ENCODE measurements around the gene CEACAM19.
A peak's percentile ranks its signal among the peaks of the same experiment; 100 is the strongest.

The CEACAM19 gene

DNA sequence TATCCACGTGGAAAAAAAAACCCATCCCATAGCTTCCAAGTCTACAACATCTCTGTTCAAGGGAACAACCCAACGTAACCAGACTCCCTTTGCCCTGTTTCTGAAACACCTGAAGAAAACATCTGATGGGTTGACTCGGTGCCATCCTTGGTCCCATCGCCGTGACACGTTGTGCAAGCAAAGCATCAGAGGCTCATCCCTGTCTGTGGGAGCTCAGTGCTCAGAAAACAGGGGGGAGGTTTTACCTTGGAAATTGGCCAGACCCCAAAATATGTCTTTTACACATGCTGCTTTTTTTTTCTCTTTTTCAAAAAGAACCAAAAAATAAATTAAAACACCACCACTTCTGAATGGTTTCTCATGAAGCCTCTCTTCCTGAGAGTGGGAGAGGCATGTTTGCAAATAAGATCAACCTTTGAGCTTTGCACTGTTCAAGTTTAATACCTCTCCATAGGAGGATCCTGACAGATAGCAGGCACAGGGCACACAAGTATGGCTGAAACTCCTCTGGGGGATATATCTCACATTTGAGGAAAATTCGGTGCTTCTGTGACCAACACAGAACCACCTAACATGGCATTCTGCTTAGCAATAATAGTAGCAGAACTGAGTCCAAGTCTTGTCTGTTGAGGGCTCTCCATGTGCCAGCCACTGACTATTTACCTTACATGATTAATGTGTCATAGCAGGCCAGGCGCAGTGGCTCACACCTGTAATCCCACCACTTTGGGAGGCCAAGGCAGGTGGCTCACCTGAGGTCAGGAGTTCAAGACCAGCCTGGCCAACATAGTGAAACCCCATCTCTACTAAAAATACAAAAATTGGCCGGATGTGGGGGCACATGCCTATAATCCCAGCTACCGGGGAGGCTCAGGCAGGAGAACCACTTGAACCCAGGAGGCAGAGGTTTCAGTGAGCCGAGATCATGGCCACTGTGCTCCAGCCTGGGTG is 34.6 kb upstream of the CEACAM19 start:
- no peaks in the 10 kb centered on the region for H3K4me1 Mint-ChIP-seq
- DNase-seq (ENCODE audit: low spot score in 2 of 2) (no peak), ATAC-seq (replicated peaks; ENCODE audit: extremely low read depth, poor library complexity, severe bottlenecking) (no peak)
- H3K27ac Mint-ChIP-seq (ENCODE audit: low read depth): no peak overlapping the region
- peaks cover 58% of the 10 kb centered on the region for H3K27me3 Mint-ChIP-seq
- no peak overlapping the region for H3K4me3 Mint-ChIP-seq
- H3K9me3 Mint-ChIP-seq: no peaks in the 10 kb centered on the region
- H3K36me3 Mint-ChIP-seq (ENCODE audit: insufficient read depth): no peaks in the 10 kb centered on the region

DNA sequence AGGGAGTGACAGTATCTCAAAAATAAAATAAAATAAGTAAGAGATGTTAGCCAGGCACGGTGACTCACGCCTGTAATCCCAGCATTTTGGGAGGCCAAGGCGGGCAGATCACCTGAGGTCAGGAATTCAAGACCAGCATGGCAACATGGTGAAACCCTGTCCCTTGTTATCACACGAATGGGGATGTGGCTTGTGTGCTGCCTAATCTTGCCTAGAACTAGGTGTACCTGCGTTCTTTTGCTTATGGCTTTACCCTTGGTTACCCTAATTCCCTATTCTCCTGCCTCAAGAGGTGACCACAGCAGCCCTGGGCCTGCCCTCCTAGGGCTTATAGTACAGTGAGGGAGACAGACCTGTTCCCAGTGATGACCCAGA is 33.9 kb upstream of the CEACAM19 start:
- no peak for ATAC-seq (replicated peaks; ENCODE audit: extremely low read depth, poor library complexity, severe bottlenecking)
- Mint-ChIP-seq H3K27me3 (peaks cover 55% of the 10 kb centered on the region), H3K27ac (ENCODE audit: low read depth) (no peak overlapping the region), H3K4me3 (no peak overlapping the region), H3K36me3 (ENCODE audit: insufficient read depth) (no peaks in the 10 kb centered on the region), H3K9me3 (no peaks in the 10 kb centered on the region), H3K4me1 (no peaks in the 10 kb centered on the region)
- no peak for DNase-seq (ENCODE audit: low spot score in 2 of 2)

DNA sequence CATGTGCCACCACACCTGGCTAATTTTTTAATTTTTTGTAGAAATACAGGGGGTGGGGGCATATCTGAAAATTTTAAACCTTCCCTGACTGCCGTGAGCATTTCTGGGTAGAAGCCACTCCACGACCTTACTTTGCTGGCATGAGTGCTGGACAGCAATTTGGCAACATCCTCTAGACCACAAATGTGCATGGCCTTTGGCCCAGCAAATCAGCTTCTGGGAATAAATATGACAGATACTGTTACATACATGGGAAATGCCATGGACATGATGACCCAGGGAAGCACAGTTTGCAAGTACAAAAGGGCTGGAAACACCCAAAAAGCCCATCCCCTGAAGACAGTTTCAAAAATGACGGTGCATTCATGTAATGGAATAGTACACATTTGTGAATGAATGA is 30.8 kb upstream of the CEACAM19 start:
- Mint-ChIP-seq H3K27ac (ENCODE audit: low read depth) (no peak overlapping the region), H3K36me3 (ENCODE audit: insufficient read depth) (no peaks in the 10 kb centered on the region), H3K4me1 (no peaks in the 10 kb centered on the region), H3K9me3 (no peaks in the 10 kb centered on the region), H3K4me3 (no peak overlapping the region), H3K27me3 (peaks cover 34% of the 10 kb centered on the region)
- ATAC-seq (replicated peaks; ENCODE audit: extremely low read depth, poor library complexity, severe bottlenecking): no peak
- no peak for DNase-seq (ENCODE audit: low spot score in 2 of 2)

DNA sequence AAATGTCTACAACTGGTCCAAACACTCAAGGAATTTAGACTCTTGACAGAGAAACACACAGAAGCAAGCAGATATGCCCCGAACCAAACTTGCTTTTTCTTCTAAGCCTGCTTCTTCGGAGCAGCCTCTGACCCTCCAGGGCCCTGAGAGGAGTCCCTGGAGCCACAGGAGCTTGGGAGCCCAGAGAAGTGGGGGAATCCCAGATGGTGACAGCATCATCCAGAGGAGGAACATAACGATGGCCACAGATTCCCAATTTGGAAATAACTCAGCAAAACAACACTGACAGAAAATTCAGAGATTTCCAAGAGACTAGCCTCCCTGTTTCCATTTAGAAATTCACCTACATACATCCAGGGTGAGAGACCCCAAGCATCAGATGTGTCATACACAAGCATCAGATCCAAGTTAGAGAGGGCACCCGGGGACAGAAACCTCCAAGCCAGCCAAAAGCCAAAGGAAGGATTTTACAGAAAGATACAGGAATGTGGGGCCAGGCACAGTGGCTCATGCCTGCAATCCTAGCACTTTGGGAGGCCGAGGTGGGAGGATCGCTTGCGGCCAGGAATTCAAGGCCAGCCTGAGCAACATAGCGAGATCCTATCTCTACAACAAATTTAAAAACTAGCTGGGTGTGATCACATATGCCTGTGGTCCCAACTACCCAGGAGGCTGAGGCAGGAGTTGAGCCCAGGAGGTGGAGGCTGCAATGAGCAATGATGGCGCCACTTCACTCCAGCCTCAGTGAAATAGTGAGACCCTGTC is 29.6 kb upstream of the CEACAM19 start:
- H3K27ac Mint-ChIP-seq (ENCODE audit: low read depth): no peak overlapping the region
- H3K27me3 Mint-ChIP-seq: peaks cover 34% of the 10 kb centered on the region
- ATAC-seq (replicated peaks; ENCODE audit: extremely low read depth, poor library complexity, severe bottlenecking): no peak
- H3K9me3 Mint-ChIP-seq: no peaks in the 10 kb centered on the region
- no peak overlapping the region for H3K4me3 Mint-ChIP-seq
- no peaks in the 10 kb centered on the region for H3K36me3 Mint-ChIP-seq (ENCODE audit: insufficient read depth)
- no peaks in the 10 kb centered on the region for H3K4me1 Mint-ChIP-seq
- DNase-seq (ENCODE audit: low spot score in 2 of 2): no peak

DNA sequence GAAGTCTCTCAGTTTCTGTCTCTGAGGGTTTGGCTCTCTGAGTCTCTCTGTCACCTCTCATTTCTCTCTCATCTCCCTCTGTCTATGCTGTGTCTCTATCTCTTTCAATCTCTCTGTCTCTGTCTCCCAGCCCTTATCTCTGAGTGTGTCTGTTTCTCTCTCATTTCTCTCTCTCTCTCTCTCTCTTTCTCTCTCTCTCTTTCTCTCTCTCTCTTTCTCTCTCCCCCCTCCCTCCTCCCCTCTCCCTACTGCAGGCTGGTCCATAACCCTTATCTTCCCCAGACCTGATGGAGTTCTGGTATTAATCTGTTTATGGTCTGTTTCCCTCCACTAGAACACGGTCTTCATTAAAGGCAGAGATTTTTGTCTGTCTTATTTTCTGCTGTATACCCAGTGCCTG is 28.9 kb upstream of the CEACAM19 start:
- no peak for ATAC-seq (replicated peaks; ENCODE audit: extremely low read depth, poor library complexity, severe bottlenecking)
- no peak for DNase-seq (ENCODE audit: low spot score in 2 of 2)
- Mint-ChIP-seq H3K4me1 (no peaks in the 10 kb centered on the region), H3K4me3 (no peak overlapping the region), H3K27me3 (peaks cover 32% of the 10 kb centered on the region), H3K9me3 (no peaks in the 10 kb centered on the region), H3K27ac (ENCODE audit: low read depth) (no peak overlapping the region), H3K36me3 (ENCODE audit: insufficient read depth) (no peaks in the 10 kb centered on the region)

DNA sequence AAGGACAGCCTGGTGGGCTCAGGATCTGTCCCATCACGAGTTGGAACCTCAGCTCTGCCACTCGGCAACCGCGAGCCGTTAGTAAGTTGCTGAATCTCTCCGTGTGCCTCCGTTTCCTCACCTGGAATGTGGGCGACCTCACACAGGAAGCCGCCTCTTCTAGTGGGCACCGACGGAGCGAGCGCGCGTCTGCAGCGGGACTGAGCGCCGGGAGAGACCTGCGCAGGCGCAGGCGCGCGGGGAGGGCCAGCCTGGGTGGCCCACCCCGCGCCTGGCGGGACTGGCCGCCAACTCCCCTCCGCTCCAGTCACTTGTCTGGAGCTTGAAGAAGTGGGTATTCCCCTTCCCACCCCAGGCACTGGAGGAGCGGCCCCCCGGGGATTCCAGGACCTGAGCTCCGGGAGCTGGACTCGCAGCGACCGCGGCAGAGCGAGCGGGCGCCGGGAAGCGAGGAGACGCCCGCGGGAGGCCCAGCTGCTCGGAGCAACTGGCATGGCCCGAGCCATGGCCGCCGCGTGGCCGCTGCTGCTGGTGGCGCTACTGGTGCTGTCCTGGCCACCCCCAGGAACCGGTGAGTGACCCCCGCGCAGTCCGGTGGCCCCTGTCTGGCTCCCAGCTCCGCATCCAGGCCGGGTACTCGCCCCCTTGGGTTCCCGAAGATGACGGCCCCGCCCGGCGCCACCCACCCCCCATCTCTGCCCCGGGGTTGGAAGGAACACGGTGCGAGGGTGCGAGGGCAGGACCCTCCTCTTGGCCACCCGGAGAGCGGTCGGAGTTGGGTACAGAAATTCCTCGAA is 27.5 kb upstream of the CEACAM19 start, which contains the start of gene PVR:
TSS of gene PVR (plus strand) at position 306 of the 797 bp plus-strand sequence. CDS start at position 493, 187 bp downstream.
- no peak for ATAC-seq (replicated peaks; ENCODE audit: extremely low read depth, poor library complexity, severe bottlenecking)
- no peak within 1 kb of the TSS for H3K27ac Mint-ChIP-seq (ENCODE audit: low read depth)
- DNase-seq (ENCODE audit: low spot score in 2 of 2): no peak
- H3K36me3 Mint-ChIP-seq (ENCODE audit: insufficient read depth): peaks cover 1% of the 10 kb centered on the region
- no peaks in the 10 kb centered on the region for H3K4me1 Mint-ChIP-seq
- H3K27me3 Mint-ChIP-seq: peaks cover 25% of the 10 kb centered on the region
- H3K9me3 Mint-ChIP-seq: no peaks in the 10 kb centered on the region
- peak within 1 kb of the TSS; percentile 66 for H3K4me3 Mint-ChIP-seq

DNA sequence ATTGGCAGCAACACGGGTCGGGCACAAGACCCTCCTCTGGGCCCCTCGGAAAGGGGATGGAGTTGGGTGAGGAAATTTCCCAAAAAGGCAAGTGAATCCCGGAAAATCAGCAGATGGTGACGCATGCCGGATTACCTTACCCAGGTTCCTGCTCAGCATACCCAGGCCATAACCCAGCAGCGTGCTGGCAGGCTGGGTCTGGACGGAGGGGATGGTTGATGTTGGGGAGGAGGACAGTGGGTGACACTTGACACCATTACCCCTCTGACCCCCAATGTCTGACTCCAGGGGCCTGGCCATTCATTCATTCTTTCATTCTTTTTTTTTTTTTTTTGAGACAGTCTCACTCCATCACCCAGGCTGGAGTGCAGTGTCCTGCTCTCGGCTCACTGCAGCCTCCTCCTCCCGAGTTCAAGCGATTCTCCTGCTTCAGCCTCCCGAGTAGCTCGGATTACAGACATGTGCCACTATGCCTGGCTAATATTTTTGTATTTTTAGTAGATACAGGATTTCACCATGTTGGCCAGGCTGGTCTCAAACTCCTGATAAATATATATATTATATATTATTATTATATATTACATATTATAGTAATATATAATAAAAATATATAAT is 26.8 kb upstream of the CEACAM19 start:
- DNase-seq (ENCODE audit: low spot score in 2 of 2): no peak
- no peaks in the 10 kb centered on the region for H3K4me1 Mint-ChIP-seq
- peak overlapping the region; percentile 66 for H3K4me3 Mint-ChIP-seq

DNA sequence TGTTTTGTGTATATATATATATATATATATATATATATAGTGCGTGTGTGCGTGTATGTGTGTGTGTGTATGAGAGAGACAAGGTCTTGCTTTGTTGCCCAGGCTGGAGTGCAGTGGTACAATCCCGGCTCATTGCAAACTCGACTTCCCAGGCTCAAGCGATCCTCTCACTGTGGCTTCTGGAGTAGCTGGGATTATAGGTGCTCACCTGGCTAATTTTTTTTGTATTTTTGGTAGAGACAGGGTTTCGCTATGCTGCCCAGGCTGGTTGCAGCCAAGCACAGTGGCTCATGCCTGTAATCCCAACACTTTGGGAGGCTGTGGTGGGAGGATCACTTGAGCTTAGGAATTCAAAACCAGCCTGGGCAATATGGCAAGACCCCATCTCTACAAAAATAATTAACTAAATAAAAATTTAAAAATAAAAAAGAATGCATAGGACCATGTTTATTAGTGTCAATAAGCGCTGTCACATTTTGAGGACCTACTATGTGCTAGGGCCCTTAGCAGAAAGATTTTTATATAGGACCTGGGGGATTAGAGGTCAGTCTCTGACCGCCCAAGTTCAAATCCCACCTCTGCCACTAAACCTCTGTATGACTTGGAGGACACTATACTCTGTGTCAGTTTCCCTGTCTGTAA is 25.8 kb upstream of the CEACAM19 start:
- no peak for DNase-seq (ENCODE audit: low spot score in 2 of 2)
- Mint-ChIP-seq H3K36me3 (ENCODE audit: insufficient read depth) (peaks cover 1% of the 10 kb centered on the region), H3K27ac (ENCODE audit: low read depth) (no peak overlapping the region), H3K27me3 (peaks cover 20% of the 10 kb centered on the region), H3K4me1 (no peaks in the 10 kb centered on the region), H3K4me3 (no peak overlapping the region), H3K9me3 (no peaks in the 10 kb centered on the region)
- ATAC-seq (replicated peaks; ENCODE audit: extremely low read depth, poor library complexity, severe bottlenecking): no peak

More for the DNA sequence above, 26.8 kb upstream of the CEACAM19 start:
- Mint-ChIP-seq H3K9me3 (no peaks in the 10 kb centered on the region), H3K27me3 (peaks cover 25% of the 10 kb centered on the region), H3K36me3 (ENCODE audit: insufficient read depth) (peaks cover 1% of the 10 kb centered on the region), H3K27ac (ENCODE audit: low read depth) (no peak overlapping the region)
- ATAC-seq (replicated peaks; ENCODE audit: extremely low read depth, poor library complexity, severe bottlenecking): no peak

DNA sequence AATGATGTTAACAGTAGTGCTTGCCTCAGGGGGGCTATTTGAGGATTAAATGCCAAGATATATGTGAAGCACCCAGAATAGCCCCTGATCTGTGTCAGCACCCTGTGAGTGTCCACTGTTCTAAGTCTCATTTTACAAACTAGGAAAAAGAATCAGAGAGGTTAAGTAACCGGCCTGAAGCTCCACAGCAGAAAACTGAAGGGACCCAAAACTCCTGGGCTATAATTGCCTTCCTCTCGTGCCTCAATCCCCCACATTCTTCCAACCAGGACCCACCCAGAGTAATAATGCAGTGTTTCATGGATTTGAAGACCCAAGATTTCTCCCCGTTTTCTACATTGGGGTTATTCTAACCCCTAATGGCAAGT is 25.2 kb upstream of the CEACAM19 start:
- no peaks in the 10 kb centered on the region for H3K4me1 Mint-ChIP-seq
- no peak for DNase-seq (ENCODE audit: low spot score in 2 of 2)
- ATAC-seq (replicated peaks; ENCODE audit: extremely low read depth, poor library complexity, severe bottlenecking): no peak
- H3K27ac Mint-ChIP-seq (ENCODE audit: low read depth): no peak overlapping the region
- H3K4me3 Mint-ChIP-seq: no peak overlapping the region
- peaks cover 1% of the 10 kb centered on the region for H3K36me3 Mint-ChIP-seq (ENCODE audit: insufficient read depth)
- peaks cover 15% of the 10 kb centered on the region for H3K27me3 Mint-ChIP-seq
- H3K9me3 Mint-ChIP-seq: no peaks in the 10 kb centered on the region

DNA sequence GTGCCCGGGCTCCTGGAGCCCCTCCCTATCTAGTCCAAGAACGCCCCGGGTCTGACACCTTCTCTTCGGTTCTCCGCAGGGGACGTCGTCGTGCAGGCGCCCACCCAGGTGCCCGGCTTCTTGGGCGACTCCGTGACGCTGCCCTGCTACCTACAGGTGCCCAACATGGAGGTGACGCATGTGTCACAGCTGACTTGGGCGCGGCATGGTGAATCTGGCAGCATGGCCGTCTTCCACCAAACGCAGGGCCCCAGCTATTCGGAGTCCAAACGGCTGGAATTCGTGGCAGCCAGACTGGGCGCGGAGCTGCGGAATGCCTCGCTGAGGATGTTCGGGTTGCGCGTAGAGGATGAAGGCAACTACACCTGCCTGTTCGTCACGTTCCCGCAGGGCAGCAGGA is 24.1 kb upstream of the CEACAM19 start:
- ATAC-seq (replicated peaks; ENCODE audit: extremely low read depth, poor library complexity, severe bottlenecking) (no peak), DNase-seq (ENCODE audit: low spot score in 2 of 2) (no peak)
- no peaks in the 10 kb centered on the region for H3K9me3 Mint-ChIP-seq
- peaks cover 11% of the 10 kb centered on the region for H3K27me3 Mint-ChIP-seq
- H3K4me3 Mint-ChIP-seq: no peak overlapping the region
- H3K4me1 Mint-ChIP-seq: no peaks in the 10 kb centered on the region
- no peak overlapping the region for H3K27ac Mint-ChIP-seq (ENCODE audit: low read depth)
- peaks cover 1% of the 10 kb centered on the region for H3K36me3 Mint-ChIP-seq (ENCODE audit: insufficient read depth)

DNA sequence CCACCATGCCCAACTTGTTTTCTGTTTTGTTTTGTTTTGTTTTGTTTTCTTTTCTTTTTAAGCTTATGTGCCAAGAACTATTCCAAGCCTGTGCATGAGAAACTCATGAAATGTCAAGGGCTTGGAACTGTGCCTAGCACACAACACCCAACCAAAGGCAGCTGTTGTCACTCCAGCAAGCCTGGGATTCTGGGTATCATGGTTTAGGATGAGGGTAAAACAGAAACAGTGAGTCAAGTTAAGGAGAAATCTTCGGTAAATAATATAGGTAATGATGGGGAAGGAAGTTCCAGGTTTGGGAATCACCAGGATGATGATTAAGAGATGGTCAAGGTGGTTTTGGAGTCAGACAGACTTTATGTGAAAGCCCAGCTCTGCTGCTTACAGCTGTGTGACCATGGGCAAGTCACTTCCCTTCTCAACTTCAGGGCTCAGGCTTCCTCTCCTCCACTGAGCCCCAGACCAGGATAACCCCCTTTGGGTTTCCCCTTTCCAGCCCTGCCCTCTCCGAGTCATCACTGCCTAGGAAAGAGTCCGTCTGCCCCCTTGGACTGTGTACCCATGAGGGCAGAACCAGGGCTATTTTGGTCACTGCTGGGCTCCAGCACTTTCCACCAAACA is 22.5 kb upstream of the CEACAM19 start:
- ATAC-seq (replicated peaks; ENCODE audit: extremely low read depth, poor library complexity, severe bottlenecking): no peak
- no peak overlapping the region for H3K27ac Mint-ChIP-seq (ENCODE audit: low read depth)
- DNase-seq (ENCODE audit: low spot score in 2 of 2): no peak
- H3K27me3 Mint-ChIP-seq: peaks cover 11% of the 10 kb centered on the region
- H3K9me3 Mint-ChIP-seq: no peaks in the 10 kb centered on the region
- no peak overlapping the region for H3K4me3 Mint-ChIP-seq
- H3K4me1 Mint-ChIP-seq: no peaks in the 10 kb centered on the region
- peaks cover 1% of the 10 kb centered on the region for H3K36me3 Mint-ChIP-seq (ENCODE audit: insufficient read depth)

All from central memory CD8-positive, alpha-beta T cell (primary cell).